G401.6 (cell line): ENCODE results near the gene OPTC.
"Not testable (repeated sequence)": the region's sequence is repeated elsewhere in the genome, so short reads cannot be mapped to it uniquely, and the experiment has no call there.

Experiments
- FAIRE-seq: peaks from 2 replicates; lab custom pipeline; 2012; peaks lifted over from hg19 to GRCh38; lab: Jason Lieb, UNC

Gene OPTC

DNA sequence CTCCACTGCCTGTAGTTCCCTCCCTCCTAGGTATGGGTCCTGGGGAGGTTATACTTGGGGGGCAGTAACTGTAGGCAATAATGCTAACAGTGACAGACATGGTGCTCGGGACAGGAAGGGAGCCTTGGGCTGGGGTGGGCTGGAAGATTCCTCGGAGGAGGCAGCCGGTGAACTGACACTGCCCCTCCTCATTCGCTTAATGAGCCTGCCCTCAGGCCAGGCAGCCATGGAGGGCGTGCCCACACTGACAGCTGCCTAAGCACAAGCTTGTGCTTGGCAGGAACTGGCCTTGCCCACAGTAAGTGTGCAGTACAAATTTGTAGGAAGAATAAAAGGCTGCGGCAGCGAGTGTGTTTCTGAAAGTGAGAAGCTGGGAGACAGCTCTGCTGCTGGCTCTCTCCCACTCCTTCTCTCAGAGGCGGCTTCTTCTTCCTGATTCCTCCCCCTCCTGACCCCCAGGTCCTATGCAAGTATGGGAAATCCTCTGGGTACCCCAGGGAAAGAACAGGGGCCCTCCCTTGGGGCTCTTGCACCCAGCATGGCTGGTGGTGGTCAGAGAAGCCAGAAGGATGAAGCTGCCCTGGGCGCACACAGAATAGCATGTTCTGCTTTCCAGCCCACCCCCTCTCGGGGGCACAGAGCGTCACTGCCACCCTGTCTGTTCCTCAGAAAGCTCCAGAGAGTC is 23.6 kb downstream of the OPTC start:
- no peak for FAIRE-seq

DNA sequence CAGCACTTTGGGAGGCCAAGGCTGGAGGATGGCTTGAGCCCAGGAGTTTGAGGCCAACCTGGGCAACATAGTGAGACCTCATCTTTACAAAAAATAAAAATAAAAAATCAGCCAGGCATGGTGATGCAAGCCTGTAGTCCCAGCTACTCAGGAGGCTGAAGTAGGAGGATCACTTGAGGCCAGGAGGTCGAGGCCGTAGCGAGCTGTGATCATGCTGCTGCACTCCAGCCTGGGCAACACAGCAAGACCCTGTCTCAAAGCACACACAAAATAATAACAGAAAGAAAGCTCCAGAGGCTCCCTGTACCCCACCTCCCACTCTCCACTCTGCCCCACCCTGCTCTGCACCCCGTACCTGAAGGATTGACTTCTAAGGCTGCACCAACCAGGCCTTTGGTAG is 24.2 kb downstream of the OPTC start:
- not testable (repeated sequence) for FAIRE-seq

DNA sequence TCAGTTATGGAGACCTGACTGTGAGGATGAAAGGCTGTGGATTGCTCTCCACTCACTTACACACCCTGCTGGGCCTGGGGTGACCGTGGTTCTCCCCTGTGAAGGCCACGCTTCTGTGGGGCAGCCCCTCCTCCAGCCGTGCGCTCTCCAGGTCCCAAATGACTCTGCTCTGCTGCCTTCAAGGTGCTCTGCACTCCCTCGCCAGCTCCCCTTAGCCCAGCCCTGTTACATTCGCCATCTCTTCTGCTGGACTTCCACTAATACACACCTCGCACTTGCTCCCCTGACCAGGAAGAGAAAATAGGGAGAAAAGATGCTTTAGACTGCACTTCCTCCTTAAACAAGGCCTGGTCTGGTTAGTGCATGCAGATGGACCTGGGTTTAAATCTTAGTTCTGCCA is 24.6 kb downstream of the OPTC start:
- FAIRE-seq: no peak

DNA sequence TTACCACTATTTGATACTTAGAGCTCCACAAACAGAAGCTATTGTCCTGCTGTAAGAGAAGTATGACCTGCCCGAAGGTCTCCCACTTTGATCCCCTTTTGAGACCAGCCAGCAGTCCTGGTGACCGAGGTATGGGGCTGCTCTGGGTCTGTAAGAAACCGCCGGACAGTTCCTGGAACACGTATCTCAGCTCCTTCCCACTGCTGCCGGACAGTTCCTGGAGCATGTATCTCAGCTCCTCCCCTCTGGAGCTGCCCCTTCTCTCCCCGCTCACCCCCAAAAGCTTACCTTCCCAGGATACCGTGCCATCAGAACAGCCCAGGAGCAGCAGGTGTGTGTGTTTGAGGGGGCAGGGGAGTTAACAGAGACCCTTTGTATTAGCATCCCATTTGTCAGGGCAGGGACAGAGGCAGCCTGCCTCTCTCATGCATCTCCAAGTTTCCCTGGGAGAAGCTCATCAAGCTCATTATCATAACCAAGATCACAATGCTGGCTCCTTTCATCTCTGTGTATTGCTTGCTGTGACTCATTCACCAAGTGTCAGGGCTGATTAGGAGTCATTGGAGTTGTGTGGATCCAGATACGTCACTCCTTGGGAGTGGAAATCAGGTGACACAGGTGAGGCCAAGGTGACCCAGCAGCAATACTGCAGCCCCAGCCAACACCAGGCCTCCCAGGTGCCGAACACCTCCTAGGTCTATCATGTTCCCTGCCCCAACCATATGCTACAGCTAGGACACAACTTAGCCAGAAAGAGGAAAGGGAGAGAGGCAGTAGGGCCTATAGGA is 25.3 kb downstream of the OPTC start:
- no peak for FAIRE-seq

DNA sequence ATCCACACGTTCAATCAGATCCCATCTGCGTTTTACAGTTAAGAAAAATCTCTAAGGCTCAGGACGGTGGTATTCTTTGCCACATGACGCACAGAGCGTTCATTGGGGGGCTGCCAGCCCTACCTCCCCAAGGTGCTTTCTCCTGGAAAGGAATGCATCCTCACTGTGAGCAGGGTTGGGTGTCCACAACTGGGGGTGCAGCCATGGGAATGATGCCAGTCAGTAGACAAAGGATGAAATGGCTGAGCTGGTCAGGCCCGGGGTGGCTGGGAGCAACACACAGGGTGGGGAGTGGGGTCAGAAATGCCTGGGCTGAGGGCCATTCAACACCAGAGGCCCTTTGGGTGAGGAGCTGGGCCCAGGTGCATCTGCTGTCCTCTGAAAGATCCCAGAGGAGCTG is 25.9 kb downstream of the OPTC start:
- FAIRE-seq: no peak

DNA sequence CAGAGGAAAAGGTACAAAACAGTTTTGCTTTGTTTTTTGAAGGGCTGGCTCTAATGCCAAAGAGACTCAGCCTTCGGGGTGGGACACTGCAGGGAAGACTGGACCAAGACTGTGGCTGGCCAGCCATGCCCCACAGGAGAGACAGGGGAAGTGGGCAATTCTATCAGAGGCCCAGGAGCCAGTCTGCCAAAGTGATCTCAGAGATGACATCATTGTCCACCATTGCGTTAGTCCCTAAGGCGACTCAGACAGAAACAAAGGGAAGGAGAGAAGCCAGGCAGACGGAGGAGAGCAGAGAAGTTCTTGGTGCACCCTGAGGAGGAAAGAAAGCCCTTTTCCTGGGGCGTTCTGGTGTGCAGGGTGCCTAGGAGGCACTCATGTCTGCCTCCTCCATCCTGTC is 26.4 kb downstream of the OPTC start:
- FAIRE-seq: no peak

DNA sequence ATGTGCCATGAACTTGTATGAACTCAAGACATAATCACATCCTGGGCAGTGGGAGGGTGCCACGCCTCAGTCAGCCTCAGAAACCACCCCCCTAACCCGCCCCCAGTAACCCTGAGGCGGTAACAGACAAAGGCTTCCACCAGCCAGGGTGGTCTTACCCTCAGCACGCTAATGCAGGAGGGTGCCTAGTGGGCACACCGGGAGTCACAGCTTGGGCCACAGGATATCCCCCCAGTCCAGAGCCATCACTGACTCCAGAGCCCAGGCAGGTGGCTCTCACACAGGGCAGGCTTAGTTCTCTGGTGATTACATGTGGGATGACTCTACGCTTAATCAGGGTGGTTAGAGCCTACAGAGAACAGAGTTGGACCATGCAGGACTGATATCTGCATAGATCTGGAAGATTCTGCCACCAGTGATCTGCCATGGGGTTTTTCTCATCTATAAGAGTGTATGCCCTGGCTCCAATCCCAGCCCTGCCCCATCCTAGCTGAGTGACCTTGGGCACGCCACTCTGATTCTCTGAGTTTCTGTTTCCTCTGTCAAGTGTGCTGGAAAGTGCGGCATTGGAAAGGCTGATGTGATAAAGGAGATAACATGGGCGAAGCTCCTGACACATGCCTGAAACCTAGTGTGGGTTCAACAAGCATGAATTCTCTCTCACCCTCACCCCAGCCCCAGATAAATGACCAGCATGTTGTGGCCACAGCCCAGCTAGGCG is 27.3 kb downstream of the OPTC start:
- no peak for FAIRE-seq

DNA sequence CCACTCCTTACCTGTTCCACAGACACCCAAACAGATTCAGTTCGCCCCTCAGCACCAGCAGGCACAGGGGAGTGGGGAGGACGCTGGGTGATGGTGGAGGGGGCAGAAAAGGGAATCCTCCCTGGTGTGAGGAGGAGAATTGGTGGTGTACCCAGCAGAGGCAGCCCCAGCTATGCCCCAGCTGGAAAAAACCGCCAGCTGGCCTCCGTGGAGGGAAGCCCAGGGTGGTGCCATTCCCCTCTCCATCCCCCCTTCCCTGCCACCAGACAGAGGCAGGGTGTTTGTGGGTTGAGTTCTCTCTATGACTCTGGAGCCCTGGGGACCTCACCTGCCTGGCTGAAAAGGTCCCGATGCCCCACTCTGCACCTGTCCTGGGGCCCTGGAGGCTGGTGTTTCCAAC is 27.9 kb downstream of the OPTC start:
- FAIRE-seq: no peak

DNA sequence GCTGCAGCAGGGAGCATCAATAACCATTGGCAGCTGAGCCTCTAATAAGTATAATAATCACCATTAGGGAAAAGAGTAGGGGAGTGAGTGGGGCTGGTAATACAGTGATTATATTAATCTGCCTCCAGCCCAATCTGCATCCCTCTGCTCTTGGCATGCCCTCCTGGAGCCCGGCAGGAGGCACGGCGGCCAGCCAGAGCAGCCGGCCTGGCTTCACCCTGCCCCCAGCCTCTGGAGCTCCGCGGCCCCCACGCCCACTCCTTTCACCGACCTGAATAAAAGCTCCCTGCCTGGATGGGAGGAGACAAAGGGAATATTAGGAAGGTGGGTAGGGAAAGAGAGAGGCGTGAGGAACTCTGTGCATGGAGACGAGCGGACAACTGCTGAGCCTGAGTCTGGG is 28.3 kb downstream of the OPTC start:
- no peak for FAIRE-seq

DNA sequence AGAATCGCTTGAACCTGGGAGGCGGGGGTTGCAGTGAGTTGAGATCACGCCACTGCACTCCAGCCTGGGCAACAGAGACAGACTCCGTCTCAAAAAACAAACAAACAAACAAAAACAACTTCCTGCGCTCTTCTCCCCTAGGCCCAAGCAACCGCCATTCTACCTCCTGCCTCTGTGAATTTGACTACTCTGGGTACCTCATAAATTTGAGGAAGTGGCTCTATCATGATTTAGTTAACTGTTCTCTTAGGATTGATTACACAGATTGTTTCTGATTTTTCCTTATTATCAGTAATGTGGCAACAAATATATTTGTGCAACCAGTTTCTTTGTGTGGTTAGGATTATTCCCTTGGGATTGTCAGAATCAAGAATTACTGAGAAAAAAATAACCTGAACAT is 29.7 kb downstream of the OPTC start:
- no peak for FAIRE-seq

DNA sequence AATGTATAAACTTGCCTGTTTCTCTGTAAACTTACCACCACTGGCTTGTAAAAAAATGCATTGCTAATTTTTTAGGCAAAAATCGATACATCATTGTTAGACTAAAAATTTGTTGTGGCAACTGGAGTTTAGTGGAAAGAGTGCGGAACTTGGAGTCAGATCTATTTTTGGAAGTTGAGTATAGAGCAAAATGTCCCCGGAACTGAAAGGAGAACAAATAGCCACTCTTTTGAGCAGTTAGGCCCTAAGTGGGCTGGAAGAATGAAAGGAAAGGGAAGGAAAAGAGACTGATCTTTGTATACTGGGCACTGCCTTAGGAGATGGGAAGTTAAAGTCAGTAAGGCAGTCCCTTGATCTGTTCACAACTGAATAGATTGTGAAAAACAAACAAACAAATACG is 30.2 kb downstream of the OPTC start:
- no peak for FAIRE-seq

DNA sequence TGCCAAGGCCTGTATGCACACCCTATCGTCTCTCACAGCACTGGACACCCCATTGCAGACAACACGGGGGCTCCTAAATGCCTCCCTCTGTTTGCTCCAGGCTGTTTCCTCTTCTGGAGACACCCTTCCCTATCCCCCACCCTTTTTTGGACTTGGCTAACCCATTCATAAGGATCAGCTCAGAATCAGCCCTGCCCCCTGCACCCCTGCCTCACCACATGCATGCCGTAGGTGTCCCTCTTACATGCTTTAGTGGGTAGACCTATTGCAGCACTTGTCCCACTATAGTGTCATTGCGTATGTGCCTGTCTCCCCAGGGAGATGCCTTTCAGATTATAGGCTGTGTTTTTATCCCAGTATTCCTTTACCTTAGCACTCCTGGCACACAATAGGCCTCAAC is 30.9 kb downstream of the OPTC start:
- FAIRE-seq: no peak

DNA sequence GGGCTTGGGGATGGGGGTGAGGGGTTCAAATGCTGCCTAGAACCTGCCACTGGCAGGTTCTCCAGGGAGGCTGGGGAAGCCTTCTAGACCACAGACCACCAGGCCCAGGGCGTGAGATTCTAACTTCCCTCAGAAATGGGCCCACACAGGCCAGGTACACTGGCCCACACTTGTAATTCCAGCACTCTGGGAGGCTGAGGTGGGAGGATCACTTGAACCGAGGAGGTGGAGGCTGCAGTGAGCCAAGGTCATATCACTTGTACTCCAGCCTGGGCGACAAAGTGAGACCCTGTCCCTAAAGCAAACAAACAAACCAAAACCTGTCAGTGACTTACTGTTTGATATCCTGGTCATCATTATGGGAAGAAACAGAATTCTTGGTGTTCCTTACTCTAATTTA is 31.7 kb downstream of the OPTC start:
- no peak for FAIRE-seq

DNA sequence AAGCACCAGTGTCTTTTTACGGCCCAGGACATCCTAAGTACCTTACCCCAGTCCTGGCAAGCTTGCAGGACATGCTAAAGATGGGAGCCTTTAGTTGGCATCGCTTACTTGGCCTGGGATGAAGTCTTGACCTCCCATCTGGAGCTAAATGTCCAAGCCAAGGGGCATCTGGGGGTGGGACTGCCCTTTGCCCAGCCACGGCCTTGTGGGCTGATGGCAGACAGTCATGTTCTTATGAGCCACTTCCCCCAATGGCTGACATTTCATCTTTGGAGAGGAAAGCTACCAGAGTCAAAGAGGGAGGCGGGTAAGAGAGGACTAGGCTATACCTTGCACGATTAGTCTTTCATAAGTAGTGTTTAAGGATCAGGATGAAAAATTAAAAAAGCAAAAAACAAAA is 32.2 kb downstream of the OPTC start:
- no peak for FAIRE-seq

DNA sequence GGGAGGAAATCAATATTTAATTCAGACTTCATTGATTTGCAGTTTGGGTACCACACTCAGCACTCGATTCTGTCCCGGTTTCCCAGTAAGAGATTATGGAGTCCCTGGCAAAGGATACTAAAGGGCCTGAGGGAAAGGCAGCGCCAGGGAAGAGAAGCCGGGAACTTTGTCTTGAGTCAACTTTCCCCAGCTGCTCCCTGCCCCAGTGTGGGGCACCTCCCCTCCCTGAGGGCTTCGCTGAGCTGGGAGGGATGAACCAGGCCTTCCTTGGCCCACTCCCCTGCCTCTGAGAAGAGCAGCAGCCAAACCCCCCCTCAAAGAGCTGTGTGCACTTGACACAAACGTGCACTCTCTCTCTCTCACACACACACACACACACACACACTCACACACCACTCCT is 32.6 kb downstream of the OPTC start:
- FAIRE-seq: no peak

DNA sequence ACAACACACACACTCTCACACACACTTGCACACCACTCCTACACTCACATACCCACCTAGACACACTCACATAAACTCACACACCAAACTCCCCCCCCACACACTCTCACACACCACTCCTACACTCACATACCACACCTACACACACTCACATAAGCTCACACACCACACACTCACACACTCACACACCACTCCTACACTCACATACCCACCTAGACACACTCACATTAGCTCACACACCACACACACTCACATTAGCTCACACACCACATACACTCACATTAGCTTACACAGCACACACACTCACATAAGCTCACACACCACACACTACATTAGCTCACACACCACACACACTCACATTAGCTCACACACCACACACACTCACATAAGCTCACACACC is 33.1 kb downstream of the OPTC start:
- no peak for FAIRE-seq

DNA sequence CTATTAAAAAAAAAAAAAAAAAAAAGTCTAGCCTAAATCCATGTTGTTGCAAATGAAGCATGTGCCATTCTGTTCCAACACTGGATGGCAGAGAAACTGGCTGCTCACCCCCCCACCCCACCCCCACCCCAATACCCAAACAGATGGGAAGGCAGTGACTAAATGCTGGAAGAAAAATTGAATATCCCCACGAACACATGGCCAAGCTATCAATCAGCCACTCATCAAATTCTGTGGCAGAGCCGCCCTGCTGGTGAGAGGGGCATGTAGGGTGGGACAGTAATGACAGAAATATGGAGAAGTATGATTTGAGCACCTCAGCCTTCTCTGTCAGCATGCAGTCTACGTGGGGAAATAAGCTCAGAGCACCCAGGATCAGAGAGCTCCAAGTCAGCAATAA is 34.1 kb downstream of the OPTC start:
- FAIRE-seq: no peak

DNA sequence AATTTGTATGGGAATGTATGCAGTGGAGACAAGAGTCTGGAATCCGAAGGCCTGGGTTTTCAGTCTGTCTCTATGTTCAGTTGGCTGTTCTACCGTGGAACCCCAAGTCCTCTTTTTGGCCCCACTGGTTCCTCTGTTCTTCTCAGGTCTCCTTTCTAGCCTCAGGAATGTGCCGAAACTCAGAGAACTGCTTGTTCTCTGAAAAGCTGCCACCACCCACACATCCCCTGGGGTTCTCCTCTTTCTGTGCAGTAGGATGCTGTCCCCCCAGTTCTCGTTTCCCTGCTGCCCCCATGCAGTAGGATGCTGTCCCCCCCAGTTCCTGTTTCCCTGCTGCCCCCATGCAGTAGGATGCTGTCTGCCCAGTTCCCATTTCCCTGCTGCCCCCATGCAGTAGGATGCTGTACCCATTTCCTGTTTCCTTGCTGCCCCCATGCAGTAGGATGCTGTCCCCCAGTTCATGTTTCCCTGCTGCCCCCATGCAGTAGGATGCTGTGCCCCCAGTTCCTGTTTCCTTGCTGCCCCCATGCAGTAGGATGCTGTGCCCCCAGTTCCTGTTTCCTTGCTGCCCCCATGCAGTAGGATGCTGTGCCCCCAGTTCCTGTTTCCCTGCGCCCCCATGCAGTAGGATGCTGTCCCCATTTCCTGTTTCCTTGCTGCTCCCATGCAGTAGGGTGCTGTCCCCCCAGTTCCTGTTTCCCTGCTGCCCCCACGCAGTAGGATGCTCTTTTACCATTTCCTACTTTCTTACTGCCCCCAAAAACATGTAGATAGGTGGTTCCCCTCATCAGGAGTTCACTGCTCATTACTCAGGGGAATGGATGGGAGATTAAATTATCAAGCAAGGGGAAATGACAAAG is 35.3 kb downstream of the OPTC start:
- FAIRE-seq: no peak

DNA sequence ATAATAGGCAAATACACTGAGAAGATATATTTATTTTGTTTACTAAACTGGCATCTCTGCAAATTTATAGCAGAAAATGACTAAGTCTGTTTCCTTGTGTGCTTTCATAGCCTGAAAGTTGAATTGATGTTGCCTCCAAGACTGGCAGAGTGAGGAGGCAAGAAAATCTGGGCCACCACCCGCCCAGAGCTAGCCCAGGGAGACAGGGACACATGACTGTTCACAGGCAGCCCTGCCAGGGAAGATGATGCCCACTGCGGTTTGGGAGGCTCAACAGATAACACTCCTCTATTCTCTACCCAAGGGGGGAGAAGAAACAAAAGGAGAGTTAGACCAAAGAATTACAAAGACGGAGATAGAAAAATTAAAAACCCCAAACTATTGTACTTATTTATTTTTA is 37.1 kb downstream of the OPTC start:
- no peak for FAIRE-seq

DNA sequence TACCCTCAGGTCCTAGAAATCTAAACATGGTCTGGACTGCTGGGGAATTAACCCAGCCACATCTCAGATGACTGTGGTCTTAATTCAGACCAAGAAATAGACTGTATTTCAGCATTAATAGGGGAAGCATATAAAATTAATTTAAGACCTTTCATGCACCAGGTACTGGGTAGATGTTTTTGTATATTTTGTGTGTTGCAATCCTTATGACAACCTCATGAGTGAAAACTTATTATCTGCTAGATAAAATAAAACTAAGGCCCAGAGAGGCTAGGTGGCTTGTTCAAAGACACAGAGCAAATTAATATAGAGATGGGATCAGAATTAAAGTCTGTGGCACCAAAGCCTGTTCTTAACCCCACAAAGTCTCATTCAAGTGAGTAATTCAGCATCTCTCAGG is 40.1 kb downstream of the OPTC start:
- FAIRE-seq: no peak

DNA sequence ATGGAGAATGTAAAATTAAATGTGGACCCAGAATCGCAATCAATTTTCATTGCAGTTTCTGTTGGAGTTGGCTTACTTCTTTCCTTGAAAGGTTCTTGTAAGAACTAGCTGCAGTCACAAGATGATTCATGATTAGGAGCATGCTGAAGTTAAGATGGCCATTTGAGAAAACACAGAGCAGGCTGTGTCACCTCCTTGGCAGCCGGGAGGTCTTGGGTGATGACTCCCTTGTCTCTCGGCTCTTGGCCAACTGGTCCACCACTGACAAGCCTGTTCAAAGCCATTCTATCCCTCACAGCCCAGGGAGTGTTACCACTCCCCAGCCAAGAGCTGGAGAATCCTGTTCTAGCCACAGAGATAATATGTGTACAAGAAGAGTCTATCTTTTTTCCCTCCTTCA is 40.6 kb downstream of the OPTC start:
- no peak for FAIRE-seq

DNA sequence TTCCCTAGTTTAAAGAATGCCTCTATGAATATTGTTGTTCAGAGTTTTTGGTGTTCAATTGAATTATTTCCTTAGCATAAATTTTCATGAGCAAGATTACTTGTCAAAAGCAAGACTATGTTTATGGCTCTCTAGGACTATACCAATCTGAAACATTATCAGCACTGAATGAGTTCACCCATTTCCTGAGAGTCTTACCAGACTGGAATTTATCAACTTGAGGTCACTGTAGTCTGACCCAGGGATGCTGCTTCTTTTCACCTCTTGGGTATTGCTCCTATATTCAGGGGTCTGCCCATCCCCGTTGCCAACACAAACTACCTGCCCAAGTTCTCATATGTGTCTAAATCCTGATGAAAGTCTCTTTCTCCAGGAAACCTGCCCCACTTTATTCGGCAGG is 42.6 kb downstream of the OPTC start:
- FAIRE-seq: no peak
